ENCODE data around the gene UGT1A4. TPM values are rescaled to one million over a fixed set of nuclear protein-coding genes. Genes with fewer than 3 reads are reported as not detected.

The UGT1A4 gene
- polyA plus RNA-seq, 3 donors: not detected

GRCh38 chr2:233815861-233816260 lies 97.3 kb downstream of the UGT1A4 start:
- H3K27ac ChIP-seq (ENCODE audit: low read depth in 1 of 2, low read length in 2 of 2): no peak overlapping the region
- no peaks in the 10 kb centered on the region for H3K4me1 ChIP-seq (ENCODE audit: control insufficient read depth in 1 of 2, insufficient read depth in 2 of 2, low read length in 2 of 2)
- H3K9me3 Mint-ChIP-seq: peaks cover 0 to 5% (median 0%) of the 10 kb centered on the region in 7 donors
- DNase-seq: no peak
- peaks cover 2 to 9% (median 7%) of the 10 kb centered on the region in 3 donors for H3K27me3 Mint-ChIP-seq (ENCODE audit: low read depth in 3 of 3)
- WGBS (ENCODE audit: insufficient coverage): no CpG with 5 or more reads among the region's 6 CpGs
- H3K4me1 Mint-ChIP-seq: no peaks in the 10 kb centered on the region
- H3K36me3 ChIP-seq (replicated peaks in 1 of 2; ENCODE audit: control insufficient read depth in 1 of 2, insufficient read depth in 2 of 2, low read length in 2 of 2): no peaks in the 10 kb centered on the region
- no peaks in the 10 kb centered on the region for H4K20me1 ChIP-seq (ENCODE audit: insufficient read depth, low read length)
- H3K79me2 ChIP-seq (ENCODE audit: insufficient read depth, low read length): no peaks in the 10 kb centered on the region
- no peaks in the 10 kb centered on the region for H3K9me3 ChIP-seq (replicated peaks in 1 of 2; ENCODE audit: control insufficient read depth in 1 of 2, insufficient read depth in 1 of 2, low read length in 2 of 2)
- peak overlapping the region in 1 of 7 donors; percentile 52 for H3K27ac Mint-ChIP-seq
- H3K4me3 ChIP-seq (replicated peaks in 1 of 3; ENCODE audit: low read depth in 2 of 3, low read length in 3 of 3): no peak overlapping the region
- intact Hi-C loops (cut with micrococcal nuclease): no loop called here
- H3K4me2 ChIP-seq (replicated peaks; ENCODE audit: extremely low read depth, low read length, poor library complexity, severe bottlenecking): no peak overlapping the region
- no peak overlapping the region for H2AFZ ChIP-seq (ENCODE audit: insufficient read depth, low read depth, low read length, poor library complexity, severe bottlenecking)
- H3K9ac ChIP-seq (ENCODE audit: insufficient read depth, low read length, poor library complexity, severe bottlenecking): no peak overlapping the region
- no peak overlapping the region for H3K4me3 Mint-ChIP-seq
- H3K36me3 Mint-ChIP-seq: no peaks in the 10 kb centered on the region
- TF ChIP-seq, protein P1, sequence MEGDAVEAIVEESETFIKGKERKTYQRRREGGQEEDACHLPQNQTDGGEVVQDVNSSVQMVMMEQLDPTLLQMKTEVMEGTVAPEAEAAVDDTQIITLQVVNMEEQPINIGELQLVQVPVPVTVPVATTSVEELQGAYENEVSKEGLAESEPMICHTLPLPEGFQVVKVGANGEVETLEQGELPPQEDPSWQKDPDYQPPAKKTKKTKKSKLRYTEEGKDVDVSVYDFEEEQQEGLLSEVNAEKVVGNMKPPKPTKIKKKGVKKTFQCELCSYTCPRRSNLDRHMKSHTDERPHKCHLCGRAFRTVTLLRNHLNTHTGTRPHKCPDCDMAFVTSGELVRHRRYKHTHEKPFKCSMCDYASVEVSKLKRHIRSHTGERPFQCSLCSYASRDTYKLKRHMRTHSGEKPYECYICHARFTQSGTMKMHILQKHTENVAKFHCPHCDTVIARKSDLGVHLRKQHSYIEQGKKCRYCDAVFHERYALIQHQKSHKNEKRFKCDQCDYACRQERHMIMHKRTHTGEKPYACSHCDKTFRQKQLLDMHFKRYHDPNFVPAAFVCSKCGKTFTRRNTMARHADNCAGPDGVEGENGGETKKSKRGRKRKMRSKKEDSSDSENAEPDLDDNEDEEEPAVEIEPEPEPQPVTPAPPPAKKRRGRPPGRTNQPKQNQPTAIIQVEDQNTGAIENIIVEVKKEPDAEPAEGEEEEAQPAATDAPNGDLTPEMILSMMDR (IDR thresholded peaks at IDR 0.05): no peak
- H3K27me3 ChIP-seq (ENCODE audit: control insufficient read depth in 2 of 2, insufficient read depth in 2 of 2, low read length in 2 of 2): no peaks in the 10 kb centered on the region

GRCh38 chr2:233816334-233816733 lies 97.8 kb downstream of the UGT1A4 start:
- H4K20me1 ChIP-seq (ENCODE audit: insufficient read depth, low read length): no peaks in the 10 kb centered on the region
- no peaks in the 10 kb centered on the region for H3K36me3 Mint-ChIP-seq
- no peak overlapping the region for H3K27ac ChIP-seq (ENCODE audit: low read depth in 1 of 2, low read length in 2 of 2)
- H3K9ac ChIP-seq (ENCODE audit: insufficient read depth, low read length, poor library complexity, severe bottlenecking): no peak overlapping the region
- H3K27ac Mint-ChIP-seq: no peak overlapping the region
- H3K79me2 ChIP-seq (ENCODE audit: insufficient read depth, low read length): no peaks in the 10 kb centered on the region
- WGBS (ENCODE audit: insufficient coverage): 100% methylated on average over 1 of the region's 2 CpGs
- no peak overlapping the region for H3K4me3 Mint-ChIP-seq
- TF ChIP-seq, protein P1 (IDR thresholded peaks at IDR 0.05): no peak
- H3K9me3 Mint-ChIP-seq: peaks cover 0 to 5% (median 0%) of the 10 kb centered on the region in 7 donors
- no peak overlapping the region for H3K4me2 ChIP-seq (replicated peaks; ENCODE audit: extremely low read depth, low read length, poor library complexity, severe bottlenecking)
- no peaks in the 10 kb centered on the region for H3K36me3 ChIP-seq (replicated peaks in 1 of 2; ENCODE audit: control insufficient read depth in 1 of 2, insufficient read depth in 2 of 2, low read length in 2 of 2)
- no peak for DNase-seq
- no peaks in the 10 kb centered on the region for H3K9me3 ChIP-seq (replicated peaks in 1 of 2; ENCODE audit: control insufficient read depth in 1 of 2, insufficient read depth in 1 of 2, low read length in 2 of 2)
- no peaks in the 10 kb centered on the region for H3K4me1 ChIP-seq (ENCODE audit: control insufficient read depth in 1 of 2, insufficient read depth in 2 of 2, low read length in 2 of 2)
- H3K27me3 Mint-ChIP-seq (ENCODE audit: low read depth in 3 of 3): peaks cover 2 to 9% (median 7%) of the 10 kb centered on the region in 3 donors
- no peaks in the 10 kb centered on the region for H3K4me1 Mint-ChIP-seq
- H3K27me3 ChIP-seq (ENCODE audit: control insufficient read depth in 2 of 2, insufficient read depth in 2 of 2, low read length in 2 of 2): no peaks in the 10 kb centered on the region
- H2AFZ ChIP-seq (ENCODE audit: insufficient read depth, low read depth, low read length, poor library complexity, severe bottlenecking): no peak overlapping the region
- intact Hi-C loops (cut with micrococcal nuclease): no loop called here
- no peak overlapping the region for H3K4me3 ChIP-seq (replicated peaks in 1 of 3; ENCODE audit: low read depth in 2 of 3, low read length in 3 of 3)

Measured in CD14-positive monocyte (primary cell).